ENCODE data around the gene TFF3.

Gene TFF3

DNA sequence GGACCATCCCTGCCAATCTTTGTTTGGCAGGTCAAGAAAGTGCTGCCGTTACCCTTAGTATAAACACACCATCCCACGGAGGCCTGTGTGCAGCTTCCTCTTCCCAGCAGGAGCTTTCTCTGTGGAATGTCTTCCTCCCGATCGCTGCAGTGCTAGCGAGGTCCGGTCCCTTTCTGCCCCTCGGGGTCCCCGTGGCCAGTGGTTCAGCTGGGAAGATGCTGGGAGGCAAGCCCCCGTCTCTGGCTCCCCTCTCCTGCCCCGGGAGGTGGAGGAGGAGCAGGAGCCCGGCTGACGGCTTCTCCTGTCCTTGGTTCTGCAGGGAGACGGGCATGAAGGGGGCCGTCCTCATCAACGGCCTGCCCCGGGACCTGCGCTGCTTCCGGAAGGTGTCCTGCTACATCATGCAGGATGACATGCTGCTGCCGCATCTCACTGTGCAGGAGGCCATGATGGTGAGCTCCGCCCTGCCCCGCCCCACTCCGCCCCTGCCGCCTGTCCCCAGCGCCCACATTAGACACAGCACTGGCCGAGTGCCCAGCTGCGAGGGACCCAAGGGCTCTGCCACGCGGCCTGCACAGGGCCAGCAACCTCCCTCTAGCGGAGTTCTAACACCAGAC lies 42.1 kb downstream of the TFF3 start:
- DNase-seq (ENCODE audit: low read depth in 2 of 2, low spot score in 1 of 2), result no peak

DNA sequence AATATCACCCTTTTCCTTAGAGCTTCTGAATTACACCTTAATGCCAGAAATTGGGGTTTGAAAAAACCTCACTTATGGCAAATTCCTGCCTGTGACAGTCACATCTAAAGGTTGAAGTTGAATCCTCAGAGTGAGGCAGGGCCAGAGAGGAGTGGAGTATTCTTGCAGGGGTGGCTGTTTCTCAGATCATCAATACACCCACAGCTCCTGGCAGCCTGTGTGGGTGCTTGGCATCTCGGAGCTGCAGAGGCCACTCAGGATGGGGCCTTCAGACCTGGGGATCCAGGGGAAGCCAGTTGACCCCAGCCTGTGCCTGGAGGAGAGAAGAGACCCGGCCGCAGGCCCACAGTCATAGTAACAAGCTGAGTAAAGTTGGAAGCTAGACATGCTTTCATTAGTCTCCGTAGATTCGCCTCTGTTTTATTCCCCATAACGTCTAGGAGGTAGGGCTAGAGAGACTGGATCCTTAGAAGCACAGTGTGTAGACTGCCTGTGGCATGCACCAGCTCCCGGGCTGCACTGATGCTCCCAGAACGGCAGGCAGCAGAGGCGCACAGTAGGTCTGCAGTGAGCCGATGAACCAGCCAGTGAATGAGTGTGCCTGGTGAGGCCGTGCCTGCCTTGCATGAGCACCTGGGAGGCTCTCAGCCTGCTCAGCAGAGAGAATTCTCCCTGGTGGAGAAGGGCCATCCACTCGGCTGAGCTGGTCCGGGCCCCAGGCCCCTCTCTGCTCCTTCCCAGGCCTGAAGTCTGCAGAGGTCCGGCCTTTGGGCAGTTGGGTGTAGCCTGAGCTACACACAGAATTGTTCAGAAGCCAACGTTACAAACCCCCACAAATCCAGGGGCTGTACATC lies 42.9 kb downstream of the TFF3 start:
- DNase-seq (ENCODE audit: low read depth in 2 of 2, low spot score in 1 of 2), result no peak

DNA sequence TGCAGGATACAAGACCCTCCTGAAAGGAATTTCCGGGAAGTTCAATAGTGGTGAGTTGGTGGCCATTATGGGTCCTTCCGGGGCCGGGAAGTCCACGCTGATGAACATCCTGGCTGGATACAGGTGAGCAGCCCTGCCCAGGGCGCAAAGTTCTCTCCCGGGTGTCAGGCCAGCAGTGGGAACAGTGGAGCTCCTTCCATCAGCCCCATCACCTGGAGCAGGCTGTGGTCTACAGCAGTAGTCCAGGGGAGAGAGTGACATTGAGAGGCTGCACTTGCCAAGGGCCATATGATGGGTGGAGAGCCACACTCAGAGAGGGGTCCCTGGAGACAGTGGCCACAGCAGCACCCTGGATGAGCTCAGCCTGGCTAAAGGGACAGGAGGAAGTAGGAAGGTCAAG lies 44.1 kb downstream of the TFF3 start:
- DNase-seq (ENCODE audit: low read depth in 2 of 2, low spot score in 1 of 2), result no peak

DNA sequence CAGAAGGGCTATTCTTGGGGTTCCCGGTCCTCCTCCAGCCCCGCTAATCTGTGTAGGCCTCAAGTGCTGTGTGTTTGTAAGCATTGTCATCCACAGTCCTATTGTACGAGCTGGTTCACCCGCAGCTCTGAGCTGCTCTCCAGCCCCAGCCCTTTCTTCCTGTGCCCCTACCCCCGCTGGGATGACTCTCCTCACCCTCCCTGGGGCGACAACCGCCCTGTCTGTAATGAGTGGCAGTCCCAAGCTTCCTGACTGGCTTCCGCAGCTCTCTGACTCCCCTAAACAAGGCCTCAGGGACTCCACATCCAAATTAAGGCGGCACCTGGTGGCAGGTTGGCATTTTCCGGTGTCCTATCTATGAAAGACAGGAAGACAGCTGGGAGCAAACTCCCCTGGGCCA lies 45.8 kb downstream of the TFF3 start:
- no peak for DNase-seq (ENCODE audit: low read depth in 2 of 2, low spot score in 1 of 2)

DNA sequence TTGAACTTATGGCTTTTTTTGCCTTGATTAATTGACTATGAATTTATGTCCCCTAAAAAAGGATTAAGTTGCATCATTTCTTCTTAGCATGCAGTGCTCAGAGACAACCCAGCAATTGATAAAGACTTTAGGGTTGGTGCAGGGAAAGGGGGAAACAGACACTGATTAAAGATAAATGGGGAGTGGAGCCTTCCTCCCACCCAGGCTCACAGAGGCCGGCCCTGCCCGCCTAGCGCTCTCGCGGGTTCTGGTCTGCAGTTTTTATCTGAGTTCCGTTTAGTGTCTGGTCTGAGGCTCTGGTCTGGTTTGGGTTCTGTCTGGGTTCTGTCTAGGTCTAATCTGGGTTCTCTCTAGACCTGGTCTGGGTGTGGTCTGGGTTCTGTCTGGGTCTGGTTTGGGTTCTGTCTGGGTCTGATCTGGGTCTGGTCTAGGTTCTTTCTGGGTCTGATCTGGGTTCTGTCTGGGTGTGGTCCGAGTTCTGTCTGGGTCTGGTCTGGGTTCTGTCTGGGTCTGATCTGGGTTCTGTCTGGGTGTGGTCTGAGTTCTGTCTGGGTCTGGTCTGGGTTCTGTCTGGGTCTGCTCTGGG lies 48.1 kb downstream of the TFF3 start:
- no peak for DNase-seq (ENCODE audit: low read depth in 2 of 2, low spot score in 1 of 2)

DNA sequence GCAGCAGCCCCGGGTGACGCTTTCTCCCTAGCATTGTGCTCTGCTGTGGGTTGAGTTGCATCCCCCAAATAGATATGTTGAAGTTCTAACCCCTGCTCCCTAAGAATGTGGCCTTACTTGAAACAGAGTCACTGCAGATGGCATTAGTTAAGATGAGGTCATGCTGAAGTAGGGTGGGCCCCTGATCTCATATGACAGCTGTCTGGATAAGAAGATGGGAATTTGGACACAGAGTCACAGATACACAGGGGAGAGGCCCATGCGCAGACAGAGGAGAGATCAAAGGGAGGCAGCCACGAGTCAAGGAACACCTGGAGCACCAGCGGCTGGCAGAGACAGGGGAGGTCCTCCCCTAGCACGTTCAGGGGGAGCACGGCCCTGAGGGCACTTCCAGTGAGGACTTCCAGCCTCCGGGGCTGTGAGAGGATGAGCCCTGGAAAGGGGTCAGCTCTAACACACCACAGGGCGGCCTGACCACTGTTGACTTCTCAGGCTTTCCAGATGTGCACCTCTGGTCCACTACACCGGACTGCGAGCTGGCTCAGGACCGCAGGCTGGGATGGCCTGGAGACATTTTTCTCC lies 49.9 kb downstream of the TFF3 start:
- DNase-seq (ENCODE audit: low read depth in 2 of 2, low spot score in 1 of 2), result no peak

DNA sequence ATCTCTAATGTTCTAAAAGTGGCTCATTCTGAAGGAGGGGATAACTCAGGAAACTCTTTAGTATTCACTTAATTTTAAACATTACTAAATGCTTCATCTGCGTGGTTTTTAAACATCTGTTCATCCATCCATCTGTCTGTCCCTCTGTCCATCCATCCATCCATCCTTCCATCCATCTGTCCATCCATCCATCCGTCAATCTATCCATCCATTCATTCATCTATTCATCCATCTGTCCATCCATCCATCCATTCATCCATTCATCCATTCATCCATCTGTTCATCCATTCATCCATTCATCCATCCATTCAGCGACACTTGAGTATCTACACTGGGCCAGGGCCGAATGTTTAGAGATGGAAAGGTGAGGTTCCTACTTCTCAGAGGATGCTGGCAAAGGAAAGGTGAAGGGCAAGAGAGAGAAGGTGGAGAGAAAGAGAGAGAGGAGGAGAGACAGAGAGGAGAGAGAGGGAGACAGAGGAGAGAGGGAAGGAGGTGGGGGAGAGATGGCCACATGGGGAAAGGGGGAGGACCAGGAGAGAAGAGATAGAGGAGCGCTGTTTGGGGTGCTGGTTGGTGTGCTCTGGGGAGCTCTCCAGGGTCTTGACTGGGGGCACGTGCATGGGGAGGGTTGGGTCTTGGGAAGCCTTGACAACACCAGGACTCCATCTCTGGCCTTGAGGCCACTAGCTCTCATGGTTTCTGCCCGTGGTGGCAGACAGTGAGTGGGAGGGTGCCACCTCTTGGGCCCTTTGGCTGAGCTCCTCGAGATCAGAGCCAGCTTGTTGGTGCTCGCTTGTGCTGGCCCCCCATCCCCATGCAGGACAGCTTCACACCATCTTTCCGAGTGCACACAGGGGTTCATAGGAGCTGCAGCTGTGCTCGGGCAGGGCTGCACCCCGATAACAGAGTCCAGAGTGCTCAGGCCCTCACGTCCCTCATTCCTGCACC lies 50.7 kb downstream of the TFF3 start:
- no peak for DNase-seq (ENCODE audit: low read depth in 2 of 2, low spot score in 1 of 2)

DNA sequence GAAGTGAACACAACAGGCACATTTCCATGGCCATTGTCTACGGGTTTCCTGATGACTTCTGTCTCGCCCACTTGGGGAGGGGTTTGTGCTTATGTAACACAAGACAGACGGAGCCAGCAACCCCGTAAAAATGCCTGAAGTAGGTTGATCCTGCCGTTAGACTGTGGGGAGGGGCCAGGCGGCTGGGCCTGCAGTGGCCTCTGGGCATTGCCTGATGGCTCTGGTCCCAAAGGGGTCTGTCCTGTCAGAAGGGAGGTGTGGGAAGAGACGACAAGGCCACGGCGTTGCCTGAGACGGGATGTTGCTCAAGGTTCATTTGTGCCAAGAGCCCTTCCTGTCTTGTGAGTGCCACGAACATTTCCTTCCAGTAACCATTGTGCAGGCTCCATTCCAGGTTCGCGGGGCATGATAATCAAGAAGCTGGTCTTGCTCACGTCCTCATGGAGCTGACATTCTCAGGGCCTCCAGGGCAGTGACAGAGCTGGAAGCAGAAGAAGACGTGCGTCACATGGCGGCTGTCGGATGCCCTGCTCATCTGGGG lies 51.5 kb downstream of the TFF3 start:
- DNase-seq (ENCODE audit: low read depth in 2 of 2, low spot score in 1 of 2), result no peak

DNA sequence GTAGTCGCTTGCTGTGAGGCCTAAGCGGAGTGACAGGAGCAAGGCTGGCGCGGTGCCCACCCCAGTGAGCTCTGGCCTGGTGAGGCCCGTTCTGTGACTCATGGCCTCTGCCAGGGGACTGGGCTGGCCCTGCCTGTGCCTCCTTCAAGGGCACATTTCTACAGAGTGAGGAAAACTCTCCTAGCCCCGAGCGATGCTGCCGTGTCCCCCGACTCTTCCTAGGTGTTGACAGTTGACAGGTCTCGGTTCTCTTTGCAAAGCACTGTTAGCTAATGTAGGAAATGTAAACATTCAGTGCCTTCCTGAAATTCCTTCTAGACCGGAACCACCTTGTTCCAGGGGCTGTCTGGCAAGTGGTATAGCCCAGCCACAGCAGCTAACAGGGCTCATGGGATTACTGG lies 52.4 kb downstream of the TFF3 start:
- no peak for DNase-seq (ENCODE audit: low read depth in 2 of 2, low spot score in 1 of 2)

DNA sequence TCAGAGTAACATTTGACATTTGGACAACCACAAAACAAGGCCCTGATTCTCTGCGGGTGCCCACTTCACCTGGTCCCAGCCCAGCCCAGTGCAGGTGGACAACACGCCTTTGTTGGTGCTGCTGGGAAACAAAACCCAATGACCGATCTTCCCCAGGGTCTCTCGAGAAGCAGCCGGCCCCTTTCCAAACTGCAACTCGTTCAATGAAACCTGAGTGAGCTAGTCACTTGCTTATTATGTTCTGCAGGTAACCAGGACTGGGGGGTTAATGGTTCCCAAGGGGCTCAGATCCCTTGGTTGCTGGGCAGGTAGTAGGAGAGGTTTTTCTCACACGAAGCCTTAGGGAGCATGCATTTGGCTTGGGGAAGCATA lies 53.4 kb downstream of the TFF3 start:
- DNase-seq (ENCODE audit: low read depth in 2 of 2, low spot score in 1 of 2), result no peak
